Type B pancreatic cell (in vitro differentiated cells): Measurements from ENCODE around the gene TMBIM1. TPM values are rescaled to one million over a fixed set of nuclear protein-coding genes. Genes with fewer than 3 reads are reported as not detected.
A peak's percentile ranks its signal among the peaks of the same experiment; 100 is the strongest.

Experiments
- DNase-seq: peaks from one replicate; pipeline ENCODE4 v3.0.0; 2021; ENCODE audit warnings: mixed read lengths; ENCODE audit not compliant: unreplicated experiment; ENCODE audit errors: extremely low spot score
- H3K27ac Mint-ChIP-seq: 2 replicates; pipeline ENCODE4 v1.8.0; 2021; ENCODE audit warnings: mild to moderate bottlenecking, mixed read lengths
- H3K27me3 Mint-ChIP-seq: 2 replicates; pipeline ENCODE4 v1.8.0; 2021; ENCODE audit warnings: mixed read lengths
- H3K36me3 Mint-ChIP-seq: 2 replicates; pipeline ENCODE4 v1.8.0; 2021; ENCODE audit warnings: mixed read lengths
- H3K4me1 Mint-ChIP-seq: one replicate; pipeline ENCODE4 v1.8.0; 2021; ENCODE audit warnings: mixed read lengths; ENCODE audit not compliant: unreplicated experiment
- H3K4me3 Mint-ChIP-seq: 2 replicates; pipeline ENCODE4 v1.8.0; 2021; ENCODE audit warnings: mild to moderate bottlenecking, mixed read lengths
- H3K9me3 Mint-ChIP-seq: 2 replicates; pipeline ENCODE4 v1.8.0; 2021; ENCODE audit warnings: mixed read lengths
- total RNA-seq: library from RNA; stranded (reverse); gene quantifications from 2 replicates; pipeline ENCODE4 v1.2.1, GENCODE V29; 2021; ENCODE audit warnings: low replicate concordance
- TF ChIP-seq, protein P1 (sequence below): fragments of 200-600 bp; sonication (generic); conservative IDR thresholded peaks from 2 replicates; pipeline ENCODE4 v1.5.0; 2021; ENCODE audit warnings: antibody characterized with exemption, mild to moderate bottlenecking

Gene TMBIM1
- total RNA-seq, 1 donor from 2014 or later = 94.5 TPM

DNA sequence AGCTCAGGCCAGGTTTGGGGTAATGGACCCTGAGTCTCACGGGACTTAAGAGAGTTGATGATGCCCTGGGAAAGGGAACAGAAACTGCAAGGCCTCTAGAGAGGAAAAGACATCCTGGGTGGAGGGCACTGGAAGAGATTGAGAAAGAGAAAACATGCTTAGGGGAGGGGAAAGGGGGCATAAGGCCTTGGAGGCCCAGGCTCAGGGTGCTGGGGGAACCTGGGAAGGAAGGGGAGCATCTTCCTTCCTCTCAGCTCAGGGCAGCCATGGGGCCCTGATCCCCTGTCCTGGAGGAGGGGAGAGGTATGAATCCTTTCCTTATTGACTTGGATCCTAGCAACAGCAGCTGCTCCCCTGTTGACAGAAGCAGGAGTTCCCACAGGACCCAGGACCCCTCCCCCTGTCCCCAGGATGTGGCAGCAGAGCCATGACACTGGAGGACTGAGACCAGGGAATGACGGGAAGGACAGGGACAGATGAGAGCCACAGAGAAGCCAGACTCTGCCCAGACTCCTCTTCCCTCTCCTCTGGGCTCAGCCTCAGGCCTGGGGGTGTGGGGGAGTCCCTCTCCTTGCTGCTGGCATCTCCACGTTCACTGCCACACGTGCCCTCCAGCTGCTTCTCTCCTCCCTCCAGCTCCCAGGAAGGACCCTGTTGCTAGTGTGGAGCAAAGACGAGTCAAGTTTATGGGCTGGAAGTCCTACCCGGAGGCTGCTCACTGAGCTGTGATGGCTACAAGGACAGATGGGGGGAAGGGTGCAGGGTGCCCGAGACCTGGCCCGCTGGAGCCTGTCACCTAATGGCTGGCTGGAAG, 30.7 kb downstream of the TMBIM1 start:
- peak overlapping the region; percentile 72 for H3K27ac Mint-ChIP-seq
- peaks cover 33% of the 10 kb centered on the region for H3K4me1 Mint-ChIP-seq
- H3K27me3 Mint-ChIP-seq = no peaks in the 10 kb centered on the region
- no peak overlapping the region for H3K4me3 Mint-ChIP-seq
- H3K36me3 Mint-ChIP-seq = peaks cover 9% of the 10 kb centered on the region
- no peaks in the 10 kb centered on the region for H3K9me3 Mint-ChIP-seq
- no peak for DNase-seq
- TF ChIP-seq, protein P1, sequence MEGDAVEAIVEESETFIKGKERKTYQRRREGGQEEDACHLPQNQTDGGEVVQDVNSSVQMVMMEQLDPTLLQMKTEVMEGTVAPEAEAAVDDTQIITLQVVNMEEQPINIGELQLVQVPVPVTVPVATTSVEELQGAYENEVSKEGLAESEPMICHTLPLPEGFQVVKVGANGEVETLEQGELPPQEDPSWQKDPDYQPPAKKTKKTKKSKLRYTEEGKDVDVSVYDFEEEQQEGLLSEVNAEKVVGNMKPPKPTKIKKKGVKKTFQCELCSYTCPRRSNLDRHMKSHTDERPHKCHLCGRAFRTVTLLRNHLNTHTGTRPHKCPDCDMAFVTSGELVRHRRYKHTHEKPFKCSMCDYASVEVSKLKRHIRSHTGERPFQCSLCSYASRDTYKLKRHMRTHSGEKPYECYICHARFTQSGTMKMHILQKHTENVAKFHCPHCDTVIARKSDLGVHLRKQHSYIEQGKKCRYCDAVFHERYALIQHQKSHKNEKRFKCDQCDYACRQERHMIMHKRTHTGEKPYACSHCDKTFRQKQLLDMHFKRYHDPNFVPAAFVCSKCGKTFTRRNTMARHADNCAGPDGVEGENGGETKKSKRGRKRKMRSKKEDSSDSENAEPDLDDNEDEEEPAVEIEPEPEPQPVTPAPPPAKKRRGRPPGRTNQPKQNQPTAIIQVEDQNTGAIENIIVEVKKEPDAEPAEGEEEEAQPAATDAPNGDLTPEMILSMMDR = no peak

DNA sequence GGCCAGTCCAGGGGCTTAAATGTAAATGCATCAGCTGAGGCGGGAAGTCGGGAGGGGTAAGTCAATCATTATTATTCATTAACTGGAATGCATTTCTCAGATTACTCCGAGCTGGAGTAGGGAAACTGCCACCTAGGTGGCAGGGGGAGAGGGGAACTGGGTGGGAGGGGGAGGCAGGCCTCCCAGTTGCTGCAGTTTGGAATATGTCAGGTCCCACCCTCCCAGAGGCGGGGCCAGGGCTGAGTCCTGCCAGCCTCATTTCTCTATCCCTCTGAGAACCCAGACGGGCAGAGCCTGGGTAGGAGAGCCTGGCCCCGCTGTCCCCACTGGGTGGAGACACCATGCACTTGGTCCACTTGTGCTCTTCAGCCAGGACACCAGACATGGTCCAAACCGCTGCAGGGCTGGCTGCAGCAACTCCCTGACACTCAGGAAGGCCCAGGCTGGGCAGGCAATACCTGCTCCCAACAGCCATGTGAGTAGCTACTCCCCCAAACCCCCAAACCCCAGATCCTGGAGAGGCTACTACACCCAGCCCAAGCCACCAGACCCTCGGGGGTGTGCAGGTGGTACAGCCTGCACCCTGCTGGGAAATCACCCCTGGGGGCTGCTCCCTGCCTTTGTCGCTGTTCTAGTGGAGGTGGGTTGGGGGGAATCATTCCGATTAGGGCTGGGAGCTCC, 31.4 kb downstream of the TMBIM1 start, which contains the start of gene GPBAR1:
Gene GPBAR1, plus strand, starts transcription at position 274 of the 681 bp plus-strand sequence. CDS start 1,710 bp downstream, outside the sequence.
- Mint-ChIP-seq H3K27me3 (no peaks in the 10 kb centered on the region), H3K4me1 (peaks cover 33% of the 10 kb centered on the region), H3K9me3 (no peaks in the 10 kb centered on the region), H3K36me3 (peaks cover 6% of the 10 kb centered on the region), H3K4me3 (no peak within 1 kb of the TSS), H3K27ac (peak within 1 kb of the TSS; percentile 72)
- TF ChIP-seq, protein P1 = no peak
- no peak for DNase-seq

DNA sequence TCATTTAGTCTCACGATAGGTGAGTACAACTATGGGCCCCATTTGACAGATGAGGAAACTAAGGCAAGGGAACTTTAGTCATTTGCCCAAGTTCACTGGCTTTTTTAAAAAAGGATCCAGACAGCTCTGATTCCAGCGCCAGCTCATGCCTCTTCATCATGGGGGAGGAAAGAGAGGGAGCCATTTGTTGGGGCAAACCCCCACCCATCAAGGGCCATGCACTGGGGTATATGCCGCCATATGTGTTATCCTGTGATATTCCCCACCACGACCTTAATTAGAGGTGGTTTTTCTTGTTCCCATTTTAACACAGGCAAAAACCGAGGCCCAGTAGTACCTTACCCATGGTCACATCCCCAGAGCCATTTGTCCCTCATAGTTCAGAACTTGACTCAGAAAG, 32.1 kb downstream of the TMBIM1 start:
- DNase-seq = no peak
- Mint-ChIP-seq H3K27me3 (no peaks in the 10 kb centered on the region), H3K27ac (peak overlapping the region; percentile 46), H3K9me3 (no peaks in the 10 kb centered on the region), H3K4me1 (peaks cover 33% of the 10 kb centered on the region), H3K4me3 (no peak overlapping the region), H3K36me3 (peaks cover 9% of the 10 kb centered on the region)
- TF ChIP-seq, protein P1 = no peak

DNA sequence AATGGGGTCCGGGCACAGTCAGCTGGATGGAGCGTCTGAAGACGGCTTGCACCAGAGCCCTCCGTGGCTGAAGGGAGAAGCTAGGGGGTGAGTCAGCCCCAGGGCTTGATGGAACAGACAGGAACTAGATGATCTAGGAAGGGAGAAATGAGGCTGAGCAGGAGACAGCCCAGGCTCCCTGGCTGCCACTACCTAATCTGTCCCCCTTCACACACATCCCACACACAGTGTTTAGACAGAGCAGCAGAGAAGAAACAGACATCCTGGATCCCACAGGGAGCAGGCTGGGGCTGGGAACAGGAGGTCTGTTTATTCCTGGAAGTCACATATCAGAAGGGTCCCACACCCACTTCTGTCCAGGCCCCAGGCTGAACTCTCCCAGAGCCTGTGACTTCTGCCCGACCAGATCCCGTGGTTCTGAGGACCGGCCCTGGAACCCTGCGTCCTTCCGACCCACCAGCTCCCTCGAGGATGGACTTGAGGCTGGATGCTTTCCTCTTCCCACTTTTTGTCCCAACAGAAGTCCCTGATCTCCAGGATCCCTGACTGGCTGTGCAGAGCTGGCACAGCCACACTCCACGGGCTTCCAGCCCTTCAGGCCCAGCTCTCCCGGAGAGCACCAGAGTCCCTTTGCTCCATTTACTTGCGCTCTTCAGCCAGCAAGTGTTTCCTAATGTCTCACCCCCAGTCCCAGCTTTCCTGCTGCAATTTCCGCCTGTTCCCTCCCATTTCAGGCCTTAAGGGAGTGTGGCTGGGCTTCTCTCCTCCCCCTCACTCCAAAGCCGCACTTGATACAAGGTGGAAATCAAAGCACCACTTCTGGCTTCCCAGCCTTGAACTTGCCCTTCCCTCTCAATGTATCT, 33.0 kb downstream of the TMBIM1 start:
- TF ChIP-seq, protein P1 = no peak
- H3K36me3 Mint-ChIP-seq = peaks cover 14% of the 10 kb centered on the region
- no peaks in the 10 kb centered on the region for H3K9me3 Mint-ChIP-seq
- peak overlapping the region; percentile 72 for H3K27ac Mint-ChIP-seq
- peak overlapping the region; percentile 32 for H3K4me3 Mint-ChIP-seq
- no peaks in the 10 kb centered on the region for H3K27me3 Mint-ChIP-seq
- peaks cover 33% of the 10 kb centered on the region for H3K4me1 Mint-ChIP-seq
- DNase-seq = no peak

DNA sequence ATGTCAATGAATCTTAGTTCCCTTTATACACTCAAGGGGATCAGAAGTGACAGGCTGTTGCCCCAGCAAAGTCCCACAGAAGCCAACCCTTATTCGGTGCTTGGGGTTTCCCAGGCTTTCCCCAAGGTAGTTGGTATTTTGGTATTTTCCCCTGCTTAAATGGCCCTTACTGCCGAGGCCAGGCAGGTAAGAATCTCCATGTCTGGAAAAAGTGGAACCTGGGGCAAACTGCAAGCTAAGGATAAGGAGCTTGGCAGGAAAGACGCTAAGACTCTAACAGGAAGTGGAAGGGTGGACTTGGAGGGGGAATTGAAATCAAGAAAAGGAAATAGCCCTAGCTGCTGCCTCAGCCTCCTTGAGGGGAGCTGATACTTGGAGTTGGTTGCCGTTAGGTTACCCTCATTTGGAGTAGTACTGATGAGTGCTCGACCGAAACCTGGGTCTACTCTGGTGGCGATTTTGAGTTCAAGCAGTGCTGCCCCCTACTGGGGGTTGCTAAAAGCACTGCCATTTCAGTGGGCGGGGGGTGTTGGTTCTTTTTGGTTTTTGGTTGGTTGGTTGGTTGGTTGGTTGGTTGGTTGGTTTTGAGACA, 34.8 kb downstream of the TMBIM1 start:
- DNase-seq = no peak
- TF ChIP-seq, protein P1 = peak; percentile 73
- H3K4me1 Mint-ChIP-seq = peaks cover 27% of the 10 kb centered on the region
- no peaks in the 10 kb centered on the region for H3K27me3 Mint-ChIP-seq
- no peak overlapping the region for H3K4me3 Mint-ChIP-seq
- peaks cover 12% of the 10 kb centered on the region for H3K36me3 Mint-ChIP-seq
- H3K9me3 Mint-ChIP-seq = no peaks in the 10 kb centered on the region
- H3K27ac Mint-ChIP-seq = no peak overlapping the region
